Embryonic facial prominence (tissue), 1 donor: Measurements from ENCODE around the gene ARMC10.
"Not testable (repeated sequence)": the region's sequence is repeated elsewhere in the genome, so short reads cannot be mapped to it uniquely, and the experiment has no call there.

Experiments used
- DNase-seq: peaks from one replicate; pipeline ENCODE4 v3.0.0-alpha.2; 2016; ENCODE audit errors: extremely low spot score

ARMC10 gene

DNA sequence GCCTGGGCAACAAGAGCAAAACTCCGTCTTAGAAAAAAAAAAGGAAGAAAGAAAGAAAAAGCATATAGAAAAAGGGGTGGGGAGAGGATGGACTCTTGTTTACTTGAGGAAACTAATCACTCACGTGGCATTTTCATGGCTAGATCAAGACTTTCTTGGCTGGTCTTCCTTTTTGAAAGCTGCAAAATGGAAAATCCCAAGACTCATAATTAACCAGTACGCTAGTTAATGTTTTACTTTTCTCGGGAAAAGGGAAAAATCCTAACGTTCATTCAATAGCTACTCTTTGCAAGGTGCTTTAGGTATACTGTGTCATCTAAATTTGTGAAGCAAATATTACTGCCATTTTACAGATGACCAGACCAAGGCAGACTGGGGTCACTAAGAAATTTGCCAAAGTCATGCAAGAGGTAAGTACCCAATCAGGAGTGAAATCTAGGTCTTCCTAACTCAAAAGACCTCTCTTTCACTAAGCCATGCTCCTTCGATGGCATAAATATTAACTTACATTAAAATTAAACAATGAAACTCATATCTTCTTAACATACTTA lies 49.6 kb downstream of the ARMC10 start:
- no peak for DNase-seq

DNA sequence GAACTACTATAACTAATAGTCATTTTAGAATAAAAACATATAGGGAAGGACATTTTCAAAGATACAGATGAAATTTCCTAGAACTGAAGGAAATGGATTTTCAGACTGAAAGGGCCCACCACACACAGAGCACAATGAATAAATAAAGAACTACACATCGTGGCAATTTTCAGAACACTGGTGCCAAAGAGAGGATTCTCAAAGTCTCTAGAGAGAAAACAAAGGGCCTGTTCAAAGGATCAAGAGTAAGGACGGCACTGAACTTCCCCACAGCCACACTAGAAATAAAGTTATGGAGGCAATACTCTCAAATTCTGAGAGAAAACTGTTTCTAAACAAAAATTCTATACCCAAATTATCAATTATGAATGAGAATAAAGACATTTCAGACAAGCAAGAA lies 52.1 kb downstream of the ARMC10 start:
- no peak for DNase-seq

DNA sequence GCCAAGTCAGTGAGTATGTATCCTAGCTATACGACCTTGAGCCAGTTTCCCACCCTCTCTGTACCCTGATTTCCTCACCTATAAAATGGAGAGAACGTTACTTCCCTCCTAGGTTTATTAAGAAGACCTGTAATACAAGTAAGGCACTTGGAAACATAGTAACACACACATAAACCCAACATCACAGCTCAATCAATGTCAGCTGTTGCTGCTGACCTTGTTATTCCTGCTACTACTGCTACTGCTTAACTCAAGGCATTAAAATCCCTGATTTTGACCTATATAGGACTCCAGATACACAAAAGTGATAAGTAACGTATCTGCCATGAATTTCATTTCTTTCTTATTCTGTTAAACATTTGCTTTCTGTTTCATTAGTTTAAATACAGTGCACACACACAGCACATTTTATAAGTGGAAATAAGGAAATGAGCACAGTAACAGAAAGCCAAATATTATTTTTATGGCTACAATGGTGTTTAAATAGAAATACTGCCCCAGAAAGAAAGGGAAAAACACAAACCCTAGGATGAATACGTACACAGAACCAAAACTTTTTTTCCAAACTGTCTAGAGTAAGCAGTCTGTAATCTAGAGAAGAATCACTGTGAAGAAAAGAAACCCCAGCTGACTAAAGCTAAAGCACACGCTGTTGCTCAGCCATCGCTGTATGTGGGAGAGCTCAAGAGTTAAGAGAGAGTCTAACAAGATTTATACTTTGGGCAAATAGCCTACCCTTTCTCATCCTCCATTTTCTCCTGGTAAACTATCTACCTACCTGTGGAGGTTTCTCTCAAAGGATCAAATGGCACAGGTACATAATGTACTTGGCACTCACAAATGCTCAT lies 55.0 kb downstream of the ARMC10 start:
- no peak for DNase-seq

DNA sequence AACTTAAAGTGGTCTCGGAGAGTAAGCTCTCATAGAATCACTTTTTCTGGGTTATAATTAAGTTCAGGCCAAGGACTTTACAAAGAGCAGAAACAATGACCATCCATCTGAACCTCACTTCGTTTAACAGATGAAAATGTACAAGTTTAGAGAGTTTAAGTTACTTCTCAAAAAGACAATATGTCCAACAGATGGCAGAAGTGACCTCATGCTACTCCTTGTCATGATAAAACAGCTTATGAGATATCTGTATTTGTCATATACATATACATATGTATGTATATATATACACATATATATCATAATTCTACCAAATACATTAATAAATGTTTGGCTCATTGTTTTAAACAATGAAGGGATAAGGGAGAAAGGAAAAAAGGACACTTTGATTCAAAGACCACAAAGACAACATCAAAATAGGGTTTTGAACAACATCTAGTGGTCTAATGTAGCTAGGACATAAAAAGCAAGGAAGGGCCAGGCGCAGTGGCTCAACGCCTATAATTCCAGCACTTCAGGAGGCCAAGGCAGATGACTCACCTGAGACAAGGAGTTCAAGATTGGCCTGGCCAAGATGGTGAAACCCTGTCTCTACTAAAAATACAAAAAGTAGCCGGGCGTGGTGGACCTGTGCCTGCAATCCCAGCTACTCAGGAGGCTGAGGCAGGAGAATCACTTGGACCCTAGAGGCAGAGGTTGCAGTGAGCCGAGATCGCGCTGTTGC lies 56.1 kb downstream of the ARMC10 start:
- DNase-seq: no peak

DNA sequence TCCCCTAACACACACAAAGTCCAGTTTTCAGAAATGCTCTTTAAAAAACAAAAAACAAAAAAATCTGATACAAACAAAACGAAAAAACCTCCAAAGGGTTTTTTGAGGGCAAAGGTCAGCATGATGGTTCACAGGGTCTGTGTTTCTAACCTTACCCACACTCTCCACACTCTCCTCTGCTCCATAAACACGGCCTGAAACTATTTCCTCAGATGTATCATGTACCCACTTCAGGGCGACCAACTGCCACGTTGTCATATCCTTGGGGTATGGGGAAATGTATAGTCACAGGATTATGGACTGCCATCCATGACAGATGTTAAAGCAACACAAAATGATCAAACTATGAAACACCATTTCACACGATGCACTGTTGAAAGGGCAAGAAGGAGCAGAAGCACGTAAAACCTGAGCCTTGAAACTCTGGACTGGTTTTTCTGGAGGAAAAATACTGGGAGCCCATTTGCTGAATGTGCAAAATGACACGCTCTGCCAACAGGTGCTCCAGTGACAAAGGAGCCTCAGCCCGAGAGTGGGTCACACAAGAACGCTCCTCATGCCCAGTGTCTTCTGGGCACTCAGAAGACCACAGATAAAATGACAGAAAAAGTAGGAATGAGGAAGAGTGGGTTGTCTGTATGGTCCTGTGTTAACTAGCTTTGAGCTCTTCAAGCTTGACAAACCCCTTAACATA lies 58.2 kb downstream of the ARMC10 start:
- no peak for DNase-seq

DNA sequence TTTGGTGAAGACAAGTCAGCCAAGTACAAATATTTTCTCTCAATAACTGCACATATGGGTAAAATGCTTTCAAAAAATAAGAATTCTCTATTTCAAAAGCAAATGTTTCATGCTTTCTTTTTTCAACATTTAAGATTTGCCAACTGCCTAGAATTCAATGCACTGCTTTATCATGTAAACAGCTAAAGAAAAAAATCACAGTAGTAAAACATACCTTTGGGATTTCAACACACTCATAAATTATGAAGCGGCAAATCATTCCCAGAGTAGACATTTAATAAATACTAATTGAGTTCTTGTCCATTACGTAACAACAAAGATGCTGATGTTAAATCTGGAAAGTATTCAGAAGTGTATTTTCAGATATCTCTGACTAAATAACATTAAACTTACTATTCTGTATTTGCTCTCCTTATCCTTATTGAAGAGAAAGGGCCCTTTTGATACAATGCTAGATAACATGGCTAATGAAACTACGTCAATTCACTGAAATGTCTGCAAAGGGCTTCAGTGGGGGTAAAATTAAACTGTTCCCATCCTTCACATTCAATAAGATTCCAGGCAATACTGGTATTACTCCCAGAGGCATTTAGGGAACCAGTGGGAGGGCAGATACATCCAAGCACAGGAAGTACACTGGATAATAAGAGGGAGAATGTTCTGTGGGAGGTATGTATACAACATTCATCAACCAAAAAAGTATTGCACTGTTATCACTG lies 60.1 kb downstream of the ARMC10 start:
- no peak for DNase-seq

DNA sequence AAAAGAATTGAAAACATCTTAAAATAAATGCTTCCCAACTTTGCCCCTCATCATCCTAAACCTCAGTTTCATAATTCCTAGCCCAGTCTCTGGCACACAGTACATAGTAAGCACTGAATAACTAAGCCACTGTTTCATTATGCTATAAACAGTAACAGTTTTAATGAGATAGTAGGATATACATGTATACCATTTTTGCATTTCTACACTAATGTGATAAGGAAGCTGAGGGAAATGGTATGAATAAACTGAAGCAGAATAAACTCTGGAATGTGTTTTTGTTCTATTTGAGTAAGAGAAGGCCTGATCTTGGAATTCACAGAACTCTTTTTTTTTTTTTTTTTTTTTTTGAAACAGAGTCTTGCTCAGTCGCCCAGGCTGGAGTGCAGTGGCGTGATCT lies 65.1 kb downstream of the ARMC10 start:
- DNase-seq: no peak

DNA sequence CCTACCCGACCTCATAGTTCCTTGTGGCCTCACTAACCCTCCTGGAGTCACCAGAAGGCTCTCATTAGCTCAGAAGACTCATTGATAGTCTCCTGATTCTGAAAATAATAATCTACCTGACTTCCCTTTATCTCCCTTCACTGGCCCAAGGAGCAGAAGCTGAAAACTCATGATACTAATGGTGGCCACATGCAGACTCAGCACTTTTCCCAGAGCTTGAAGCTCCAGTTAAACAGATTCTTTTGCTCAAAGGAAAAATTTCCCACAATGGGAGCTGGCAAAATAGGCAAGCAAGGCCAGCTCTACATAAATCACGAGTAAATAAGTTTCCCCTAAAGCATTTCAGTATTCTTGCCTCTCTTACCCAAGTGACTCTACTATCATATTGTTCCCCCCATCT lies 65.7 kb downstream of the ARMC10 start:
- DNase-seq: no peak

DNA sequence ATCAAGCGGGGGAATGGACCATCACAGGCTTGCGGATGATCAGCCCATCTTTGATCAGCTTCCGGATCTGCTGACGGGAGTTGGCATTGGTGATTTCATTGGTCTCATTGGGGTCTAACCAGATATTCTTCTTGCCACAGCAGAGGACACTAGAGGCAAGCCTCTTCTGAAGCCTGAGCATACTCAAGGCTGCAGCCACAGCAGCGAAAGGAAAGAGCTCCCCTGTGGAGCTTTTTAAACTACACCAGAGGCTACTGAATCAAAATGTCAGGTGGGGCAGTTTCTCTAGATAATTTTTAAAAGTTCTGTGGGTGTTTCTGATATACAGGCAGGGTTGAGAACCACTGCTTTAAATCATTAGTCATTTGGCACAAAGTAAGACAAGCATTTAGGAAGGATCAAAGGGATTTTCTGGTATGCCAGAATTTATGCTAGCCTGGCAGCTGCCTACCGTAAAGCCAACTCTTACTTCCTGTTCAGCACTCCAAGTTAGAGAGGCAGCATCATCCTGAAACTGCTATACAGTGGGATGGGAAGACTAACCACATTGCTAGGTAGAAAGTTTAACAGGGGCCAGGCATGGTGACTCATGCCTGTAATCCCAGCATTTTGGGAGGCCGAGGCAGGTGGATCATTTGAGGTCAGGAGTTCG lies 66.9 kb downstream of the ARMC10 start:
- DNase-seq: no peak

DNA sequence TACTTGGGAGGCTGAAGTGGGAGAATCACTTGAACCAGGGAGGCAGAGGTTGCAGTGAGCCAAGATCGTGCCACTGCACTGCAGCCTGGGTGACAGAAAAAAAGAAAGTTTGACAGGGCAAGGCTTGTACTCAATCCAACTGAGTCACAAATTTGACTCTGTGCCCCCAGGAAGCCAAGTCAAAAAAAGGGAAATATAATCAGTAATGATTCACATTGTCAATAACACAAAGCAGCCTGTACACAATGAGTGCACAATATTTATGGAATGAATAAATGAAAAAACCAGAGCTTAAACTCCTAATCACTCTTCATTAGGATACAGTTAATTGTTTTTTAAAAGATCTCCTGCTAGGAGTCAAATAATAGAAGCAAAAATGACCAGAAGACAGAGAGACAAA lies 67.6 kb downstream of the ARMC10 start:
- no peak for DNase-seq

DNA sequence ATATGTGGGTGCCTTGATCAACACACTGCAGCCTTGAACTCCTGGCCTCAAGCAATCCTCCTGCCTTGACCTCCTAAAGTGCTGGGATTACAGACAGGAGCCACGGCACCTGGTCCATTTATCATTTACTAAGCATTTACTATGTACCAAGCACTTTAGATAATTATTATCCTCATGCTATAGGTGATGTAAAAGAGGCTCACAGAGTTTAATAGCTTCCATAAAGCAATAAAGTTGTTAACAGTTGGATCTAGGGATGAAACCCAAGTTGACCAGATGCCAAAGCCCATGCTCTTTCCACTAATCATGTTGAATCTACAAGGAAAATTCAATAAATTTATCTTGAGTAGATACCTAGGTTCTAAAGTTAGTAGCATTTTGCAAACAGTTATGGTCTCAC lies 68.9 kb downstream of the ARMC10 start:
- DNase-seq: no peak

DNA sequence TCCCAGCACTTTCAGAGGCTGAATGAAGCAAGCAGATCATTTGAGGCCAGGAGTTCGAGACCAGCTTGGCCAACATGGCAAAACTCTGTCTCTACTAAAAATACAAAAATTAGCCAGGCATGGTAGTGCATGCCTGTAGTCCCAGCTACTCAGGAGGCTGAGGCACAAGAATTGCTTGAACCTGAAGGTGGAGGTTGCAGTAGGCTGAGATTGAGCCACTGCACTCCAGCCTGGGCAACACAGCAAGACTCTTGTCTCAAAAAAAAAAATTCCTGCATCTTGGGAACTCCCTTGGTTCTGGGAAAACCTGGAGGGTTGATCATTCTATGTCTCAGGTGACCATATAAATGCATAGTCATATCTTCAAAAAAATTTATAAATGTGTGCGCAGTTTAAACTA lies 69.8 kb downstream of the ARMC10 start:
- DNase-seq: not testable (repeated sequence)

DNA sequence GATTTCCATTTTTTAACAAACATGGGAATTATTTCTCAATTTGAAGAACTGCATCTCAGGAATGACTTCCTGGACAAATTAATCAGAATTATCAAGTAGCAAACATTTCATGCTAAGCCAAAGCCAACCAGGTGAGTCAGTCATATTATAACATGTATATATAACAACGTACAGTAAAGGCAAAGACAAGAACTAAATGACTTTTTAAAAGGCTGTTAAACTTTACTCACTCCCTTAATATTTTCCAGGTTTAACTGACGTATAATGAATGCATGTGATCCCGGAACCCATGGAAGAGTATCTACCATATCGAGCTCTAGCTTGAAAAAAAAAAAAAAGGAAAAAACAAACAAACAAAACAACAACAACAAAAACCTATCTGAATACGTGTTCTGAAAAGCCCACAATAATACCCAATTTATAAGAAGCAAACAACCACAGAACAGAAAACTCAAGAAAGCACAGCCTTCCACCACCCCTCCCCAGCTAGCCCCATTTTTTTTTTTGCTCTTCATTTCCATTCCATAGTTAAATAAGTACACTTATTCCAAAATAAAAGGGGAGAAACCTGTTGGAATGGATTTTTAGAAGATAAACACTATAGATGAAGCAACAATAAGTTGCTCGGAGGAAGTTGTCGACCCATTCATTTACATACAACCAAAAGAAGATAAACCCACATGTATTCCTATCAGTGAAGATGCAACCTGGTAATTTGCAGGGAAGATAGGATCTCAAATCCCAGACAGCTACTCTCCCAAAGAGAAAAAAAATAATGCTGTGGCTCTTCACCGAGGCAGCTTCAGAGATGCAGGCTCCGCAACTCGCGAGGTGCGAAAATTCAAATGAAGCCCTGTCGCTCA lies 73.4 kb downstream of the ARMC10 start:
- no peak for DNase-seq
